Measurements from ENCODE around the gene TWIST1.

The TWIST1 gene

DNA sequence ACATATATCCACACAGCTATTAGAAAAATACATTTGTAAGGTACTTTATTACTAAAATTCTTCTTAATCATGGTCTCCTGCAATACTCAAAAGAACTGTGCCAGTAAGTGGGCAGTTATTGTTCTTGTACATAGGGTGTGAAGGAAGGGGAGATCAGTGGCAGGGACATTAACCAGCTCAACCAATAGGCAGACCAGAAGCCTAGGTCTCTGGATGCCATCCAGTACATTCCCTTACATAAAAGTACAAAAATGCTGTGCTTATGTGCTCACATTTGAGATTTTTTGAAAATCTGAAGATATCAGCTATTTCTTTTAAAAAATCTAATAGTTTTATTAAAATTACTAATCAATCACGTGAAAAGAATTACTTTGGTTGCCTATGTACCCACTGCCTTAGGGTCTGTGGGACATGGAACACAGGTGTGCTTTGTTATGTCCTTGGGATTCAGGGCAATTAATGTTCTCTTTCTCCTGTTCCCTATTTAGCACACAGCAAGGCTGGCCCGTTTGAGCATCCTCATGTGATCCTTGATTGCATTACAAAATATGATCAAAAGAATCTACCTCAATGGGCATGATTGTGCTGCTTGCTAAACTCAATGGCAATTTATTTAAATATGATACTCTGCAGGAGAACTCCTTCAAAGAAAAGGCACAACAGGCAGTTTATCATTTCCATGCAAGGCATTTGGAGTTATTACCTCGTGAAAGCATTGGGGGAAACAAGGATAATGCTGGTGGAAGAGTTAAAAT is 22.7 kb downstream of the TWIST1 start:
- no peak for DNase-seq (ENCODE audit: low read depth)

DNA sequence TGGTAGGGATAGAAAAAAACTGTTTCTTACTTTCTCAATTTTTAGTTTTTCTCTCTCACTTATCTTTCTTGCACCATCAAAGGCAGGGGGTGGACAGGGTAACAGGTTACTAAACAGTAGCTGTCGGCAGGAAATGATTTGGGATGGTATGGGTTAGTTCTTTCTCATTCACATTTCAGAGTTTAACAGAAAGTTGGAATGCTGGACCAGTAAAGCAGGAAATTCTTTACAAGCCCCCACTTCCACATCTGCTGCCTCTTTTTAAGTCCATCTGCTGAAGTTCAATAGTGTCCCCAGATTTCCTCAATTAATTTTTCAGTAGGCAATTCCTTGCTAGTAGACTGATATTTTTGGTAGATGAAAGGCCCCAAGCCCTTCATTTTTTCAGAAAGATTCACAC is 23.3 kb downstream of the TWIST1 start:
- no peak for DNase-seq (ENCODE audit: low read depth)

DNA sequence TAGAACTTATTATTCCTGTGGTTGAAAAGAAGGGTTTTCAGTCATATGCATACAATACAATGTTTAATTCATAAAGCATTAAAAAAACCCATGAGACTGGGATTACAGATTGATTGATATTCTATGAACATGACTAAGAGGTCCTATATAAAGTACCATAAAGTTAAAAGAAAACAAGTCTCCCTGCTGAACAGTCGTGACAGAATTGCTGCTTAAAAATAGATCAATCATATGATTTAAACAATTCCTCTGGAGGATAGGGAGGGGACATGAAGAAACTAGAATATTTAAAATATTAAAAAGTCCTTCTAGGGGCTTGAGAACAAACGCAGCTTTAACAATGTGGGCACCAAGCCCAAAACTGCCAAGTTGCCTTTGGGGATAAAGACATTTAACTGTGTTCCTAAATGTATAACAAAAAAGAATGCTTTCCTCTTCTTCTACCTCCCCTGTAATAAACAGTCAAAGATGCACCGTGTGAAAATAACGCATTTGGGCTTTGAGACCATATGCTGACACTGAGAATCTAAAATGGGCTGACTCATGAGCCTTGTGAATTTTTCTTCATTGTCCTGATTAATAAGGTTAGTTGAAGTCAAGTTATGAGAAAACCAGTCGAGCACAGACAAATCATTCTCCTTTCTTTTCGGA is 25.8 kb downstream of the TWIST1 start:
- DNase-seq (ENCODE audit: low read depth), result no peak

DNA sequence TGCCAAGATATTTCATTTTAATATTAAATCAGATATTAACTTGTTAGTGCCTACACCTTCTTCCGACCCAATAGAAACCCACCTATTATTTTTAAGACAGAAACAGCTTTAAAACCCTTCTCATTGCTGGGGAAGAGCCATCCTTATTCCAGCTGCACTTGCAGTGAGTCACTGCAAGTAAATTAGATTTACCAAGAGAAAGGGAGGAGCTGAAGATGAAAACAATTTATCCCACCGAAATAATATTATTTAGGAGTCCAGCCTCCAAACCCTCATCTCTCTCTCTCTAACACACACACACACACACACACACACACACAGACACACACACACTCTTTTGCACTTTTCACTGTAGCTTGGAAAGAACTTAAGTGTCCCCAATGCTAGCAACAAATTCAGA is 26.9 kb downstream of the TWIST1 start:
- no peak for DNase-seq (ENCODE audit: low read depth)

DNA sequence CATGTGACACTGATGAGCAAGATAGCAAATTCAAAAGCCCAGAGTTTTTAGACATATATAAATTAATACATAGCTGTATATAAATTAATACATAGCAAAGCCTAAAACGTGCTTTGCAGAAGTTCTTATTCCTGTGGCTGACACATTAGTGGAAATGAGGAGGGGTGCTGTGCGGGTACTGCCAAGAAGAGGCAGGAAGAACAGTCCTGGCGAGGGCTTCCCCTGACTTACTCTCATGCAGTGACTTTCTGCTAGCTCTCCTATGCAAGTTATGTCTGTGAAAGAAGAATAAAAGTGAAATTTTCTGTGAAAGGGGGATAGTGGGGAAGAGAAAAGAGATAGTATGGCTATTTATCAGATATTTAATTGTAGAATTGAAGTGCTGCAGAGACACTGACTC is 27.6 kb downstream of the TWIST1 start:
- DNase-seq (ENCODE audit: low read depth), result no peak

DNA sequence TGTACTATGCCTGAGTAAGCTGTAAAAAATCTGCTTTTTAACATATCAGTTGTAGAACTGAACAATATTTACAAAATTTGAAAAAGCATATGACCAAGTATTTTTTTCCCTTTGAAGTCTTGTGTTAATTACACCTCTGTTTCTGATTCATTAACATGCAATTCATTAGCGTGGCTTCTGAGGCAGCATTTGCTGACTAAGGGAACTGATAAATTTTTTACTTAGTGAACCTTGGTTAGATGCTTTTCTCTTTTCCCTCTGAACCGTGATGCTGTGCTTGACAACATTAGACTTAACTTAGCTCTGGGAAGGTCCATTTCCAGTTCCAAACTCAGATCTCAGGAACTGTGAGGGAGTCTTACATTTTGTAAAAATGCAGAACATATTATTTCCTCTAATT is 28.1 kb downstream of the TWIST1 start:
- no peak for DNase-seq (ENCODE audit: low read depth)

DNA sequence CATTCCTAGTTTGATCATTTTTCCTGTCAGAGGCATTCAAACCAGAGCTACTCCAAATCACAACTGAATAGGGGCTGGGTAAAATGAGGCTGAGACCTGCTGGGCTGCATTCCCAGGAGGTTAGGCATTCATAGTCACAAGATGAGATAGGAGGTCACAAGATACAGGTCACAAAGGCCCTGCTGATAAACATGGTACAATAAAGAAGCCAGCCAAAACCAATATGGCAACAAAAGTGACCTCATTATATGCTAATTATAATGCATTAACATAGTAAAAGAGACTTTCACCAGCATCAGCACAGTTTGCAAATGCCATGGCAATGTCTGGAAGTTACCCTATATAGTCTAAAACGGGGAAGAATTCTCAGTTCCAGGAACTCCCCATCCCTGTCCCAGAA is 37.3 kb downstream of the TWIST1 start:
- no peak for DNase-seq (ENCODE audit: low read depth)

DNA sequence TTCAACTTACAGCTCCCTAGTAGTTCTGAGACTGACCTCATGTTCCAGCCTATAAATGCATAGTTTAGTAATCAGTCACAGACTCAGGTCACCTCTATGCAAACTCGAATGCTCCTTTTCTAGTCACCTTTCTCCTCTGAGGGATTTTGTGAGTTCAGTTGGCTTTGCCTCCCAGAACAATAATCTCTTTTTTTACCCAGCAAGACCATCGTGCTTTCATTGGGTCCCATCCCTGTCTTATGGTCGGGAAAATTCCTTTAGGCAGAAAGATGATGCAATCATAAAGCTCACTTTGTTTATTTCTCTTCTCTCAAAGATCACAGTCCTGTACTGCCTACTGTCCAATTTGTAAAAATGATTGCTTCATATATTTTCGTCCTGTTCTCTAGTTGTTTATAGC is 38.4 kb downstream of the TWIST1 start:
- no peak for DNase-seq (ENCODE audit: low read depth)

DNA sequence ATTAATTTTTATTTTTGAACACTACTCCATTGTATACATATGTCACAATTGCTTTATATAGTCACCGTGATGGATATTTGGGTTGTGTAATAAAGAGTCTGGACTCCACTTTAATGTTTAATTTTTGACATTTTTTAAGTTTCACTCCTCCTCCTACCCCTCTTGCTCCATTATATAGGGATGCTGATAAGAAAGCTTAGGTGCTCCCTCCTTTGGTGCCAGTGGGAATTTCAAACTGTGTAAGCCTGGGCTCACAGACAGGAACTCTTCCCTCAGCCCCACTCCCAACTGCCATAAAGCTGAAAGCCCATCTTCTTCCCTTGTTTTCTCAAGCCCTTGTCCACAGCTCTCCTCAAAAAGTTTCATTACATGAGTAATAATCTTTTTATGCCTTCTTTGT is 47.6 kb downstream of the TWIST1 start:
- no peak for DNase-seq (ENCODE audit: low read depth)

DNA sequence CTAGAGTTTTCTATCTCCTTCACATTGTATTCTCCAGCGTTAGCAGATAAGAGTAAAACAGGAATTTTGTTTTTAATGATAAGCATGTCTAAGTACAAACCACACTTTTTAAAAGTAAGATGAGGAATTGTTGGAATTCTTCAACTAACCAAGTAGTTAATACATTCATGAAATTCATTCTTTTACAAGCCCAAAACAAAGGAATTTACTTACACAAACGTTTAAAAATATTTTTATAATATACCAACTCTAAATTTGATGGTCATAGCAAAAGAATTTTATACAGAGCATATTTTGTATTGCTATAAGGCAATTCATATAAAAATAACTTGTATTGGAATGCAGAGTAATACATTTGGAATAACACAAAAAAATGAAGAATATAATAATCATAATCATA is 51.3 kb downstream of the TWIST1 start:
- no peak for DNase-seq (ENCODE audit: low read depth)

All from activated T-cell treated with anti-CD3 and anti-CD28 coated beads for 1 hour (primary cell).